H1 (cell line): ENCODE results near the gene SMIM31. TPM values are rescaled to one million over a fixed set of nuclear protein-coding genes. Genes with fewer than 3 reads are reported as not detected.

Source experiments
- CTCF ChIA-PET: fragments of 300-600 bp; sonication (Branson Sonifier 250); formaldehyde crosslinking; loops from one replicate; lab custom pipeline; 2021; ENCODE audit not compliant: partially characterized antibody; lab: Charles Lee
- POLR2A ChIA-PET: fragments of 300-600 bp; sonication (Branson Sonifier 250); formaldehyde crosslinking; loops from one replicate; lab custom pipeline; 2021; ENCODE audit warnings: inconsistent platforms; ENCODE audit not compliant: partially characterized antibody; lab: Charles Lee
- DNase-seq, 2 experiments: peaks; one replicate each; pipeline versions ENCODE4 v3.0.0 to v3.0.0-alpha.2; 2010 to 2022; ENCODE audit warnings: low spot score in 2 of 2, low read depth in 1 of 2, mixed read lengths in 1 of 2
- FAIRE-seq: peaks from 2 replicates; lab custom pipeline; 2011; peaks lifted over from hg19 to GRCh38; lab: Jason Lieb, UNC
- H2AFZ ChIP-seq: 2 replicates; pipeline ENCODE4 v1.8.1; 2012; ENCODE audit warnings: low read length, inconsistent platforms
- H2AK5ac ChIP-seq: 2 replicates; pipeline ENCODE4 v1.6.1; 2013; ENCODE audit warnings: low read depth, low read length
- H2BK120ac ChIP-seq: replicated peaks from 2 replicates; pipeline ENCODE3; 2013; ENCODE audit warnings: low read depth, low read length, inconsistent platforms
- H2BK12ac ChIP-seq: 2 replicates; pipeline ENCODE4 v1.6.1; 2013; ENCODE audit warnings: low read depth, low read length
- H2BK15ac ChIP-seq: 2 replicates; pipeline ENCODE4 v1.6.1; 2013; ENCODE audit warnings: low read length
- H2BK20ac ChIP-seq: 2 replicates; pipeline ENCODE4 v1.6.1; 2013; ENCODE audit warnings: low read length
- H2BK5ac ChIP-seq: 2 replicates; pipeline ENCODE4 v1.6.1; 2013; ENCODE audit warnings: low read depth, low read length
- H3K14ac ChIP-seq: 2 replicates; pipeline ENCODE4 v1.6.1; 2013; ENCODE audit warnings: inconsistent platforms; ENCODE audit not compliant: insufficient read length
- H3K18ac ChIP-seq: 2 replicates; pipeline ENCODE4 v1.6.1; 2013; ENCODE audit warnings: low read length; ENCODE audit errors: extremely low read depth
- H3K23ac ChIP-seq: 2 replicates; pipeline ENCODE4 v1.6.1; 2013; ENCODE audit warnings: inconsistent platforms; ENCODE audit not compliant: insufficient read length
- H3K23me2 ChIP-seq: 2 replicates; pipeline ENCODE4 v1.6.1; 2013; ENCODE audit warnings: low read depth, low read length
- H3K27ac ChIP-seq: 2 replicates; pipeline ENCODE4 v1.6.1; 2011; ENCODE audit warnings: low read depth, low read length, inconsistent platforms
- H3K27me3 ChIP-seq, 4 experiments: replicated peaks in 1 of 4; 1 replicate in 1 of 4; 2 replicates in 3 of 4; pipeline versions ENCODE4 v1.6.1 to v1.8.1; 2011 to 2013; ENCODE audit warnings: low read length in 3 of 4, mild to moderate bottlenecking in 3 of 4, inconsistent platforms in 2 of 4, mixed read lengths in 2 of 4, moderate library complexity in 1 of 4; ENCODE audit not compliant: control insufficient read depth in 3 of 4, insufficient read depth in 3 of 4; ENCODE audit errors: extremely low read depth in 1 of 4
- H3K36me3 ChIP-seq, 4 experiments: 2 replicates each; pipeline versions ENCODE4 v1.6.1 to v1.8.1; 2011 to 2013; ENCODE audit warnings: mild to moderate bottlenecking in 4 of 4, low read length in 3 of 4, moderate library complexity in 2 of 4, control low read depth in 1 of 4, inconsistent platforms in 1 of 4; ENCODE audit not compliant: insufficient read depth in 4 of 4, control insufficient read depth in 2 of 4
- H3K4ac ChIP-seq: replicated peaks from 2 replicates; pipeline ENCODE3; 2013; ENCODE audit warnings: low read length, low read depth, mixed read lengths, inconsistent platforms; ENCODE audit not compliant: insufficient read length
- H3K4me1 ChIP-seq, 4 experiments: replicated peaks in 1 of 4; 1 replicate in 1 of 4; 2 replicates in 3 of 4; pipeline versions ENCODE4 v1.6.1 to v1.8.1; 2011 to 2013; ENCODE audit warnings: low read length in 3 of 4, inconsistent platforms in 2 of 4, mixed read lengths in 1 of 4; ENCODE audit not compliant: insufficient read depth in 4 of 4, control insufficient read depth in 3 of 4
- H3K4me2 ChIP-seq, 2 experiments: 2 replicates each; pipeline versions ENCODE4 v1.6.1 to v1.8.1; 2011 to 2013; ENCODE audit warnings: low read depth in 2 of 2, low read length in 2 of 2, control low read depth in 1 of 2, inconsistent platforms in 1 of 2, mild to moderate bottlenecking in 1 of 2; ENCODE audit not compliant: insufficient read depth in 1 of 2
- H3K4me3 ChIP-seq, 4 experiments: fragments of 200-600, 300-600 bp in 1 of 4; sonication (generic), shearing (Covaris generic), sonication (Bioruptor Twin) in 1 of 4; 2 replicates each; pipeline versions ENCODE4 v1.5.1 to v1.8.1; 2011 to 2016; ENCODE audit warnings: low read length in 4 of 4, low read depth in 3 of 4, control low read depth in 2 of 4, inconsistent platforms in 2 of 4, mild to moderate bottlenecking in 2 of 4, mixed read lengths in 1 of 4, moderate library complexity in 1 of 4; ENCODE audit not compliant: insufficient read depth in 2 of 4; ENCODE audit errors: extremely low read depth in 1 of 4
- H3K56ac ChIP-seq: replicated peaks from 2 replicates; pipeline ENCODE3; 2013; ENCODE audit warnings: low read depth, mild to moderate bottlenecking, mixed read lengths, low read length, inconsistent platforms; ENCODE audit not compliant: insufficient read length
- H3K79me1 ChIP-seq: 2 replicates; pipeline ENCODE4 v1.6.1; 2013; ENCODE audit warnings: low read depth, low read length, control low read depth
- H3K79me2 ChIP-seq, 2 experiments: 2 replicates each; pipeline versions ENCODE4 v1.6.1 to v1.8.1; 2012 to 2013; ENCODE audit warnings: low read length in 2 of 2, mild to moderate bottlenecking in 2 of 2, inconsistent platforms in 1 of 2; ENCODE audit not compliant: insufficient read depth in 2 of 2, control insufficient read depth in 1 of 2
- H3K9ac ChIP-seq, 4 experiments: replicated peaks in 1 of 4; 1 replicate in 1 of 4; 2 replicates in 3 of 4; pipeline versions ENCODE4 v1.6.1 to v1.8.1; 2011 to 2013; ENCODE audit warnings: low read depth in 3 of 4, low read length in 3 of 4, control low read depth in 2 of 4, mild to moderate bottlenecking in 2 of 4, moderate library complexity in 2 of 4, inconsistent platforms in 1 of 4; ENCODE audit errors: extremely low read depth in 1 of 4
- H3K9me3 ChIP-seq, 2 experiments: 2 replicates each; pipeline versions ENCODE4 v1.6.1 to v1.8.1; 2012 to 2013; ENCODE audit warnings: mild to moderate bottlenecking in 2 of 2, moderate library complexity in 2 of 2, control low read depth in 1 of 2, inconsistent platforms in 1 of 2, low read depth in 1 of 2, low read length in 1 of 2, mixed read lengths in 1 of 2; ENCODE audit not compliant: insufficient read depth in 2 of 2
- H4K20me1 ChIP-seq, 2 experiments: replicated peaks in 1 of 2; 2 replicates each; pipeline versions ENCODE3 to v1.8.1; 2011 to 2013; ENCODE audit warnings: inconsistent platforms in 2 of 2, low read length in 2 of 2, mild to moderate bottlenecking in 1 of 2; ENCODE audit not compliant: insufficient read depth in 2 of 2, control insufficient read depth in 1 of 2
- H4K5ac ChIP-seq: 2 replicates; pipeline ENCODE4 v1.6.1; 2013; ENCODE audit warnings: low read length, low read depth, mixed read lengths, inconsistent platforms; ENCODE audit not compliant: insufficient read length
- H4K8ac ChIP-seq: 2 replicates; pipeline ENCODE4 v1.8.0; 2013; ENCODE audit warnings: mild to moderate bottlenecking, moderate library complexity, low read length, inconsistent platforms; ENCODE audit not compliant: insufficient read depth; ENCODE audit errors: extremely low read depth
- H4K91ac ChIP-seq: replicated peaks from 2 replicates; pipeline ENCODE3; 2013; ENCODE audit warnings: low read length, mixed read lengths, inconsistent platforms; ENCODE audit not compliant: insufficient read length
- POLR2AphosphoS5 ChIP-seq: IDR thresholded peaks from 2 replicates; pipeline ENCODE4 v1.6.1; 2011; ENCODE audit warnings: low read depth, low read length
- RAD21 ChIP-seq, 2 experiments: IDR thresholded peaks in 1 of 2; conservative IDR thresholded peaks in 1 of 2; 2 replicates each; pipeline ENCODE4 v1.6.1; 2011; ENCODE audit warnings: low read depth in 2 of 2, low read length in 2 of 2, improper control_type of control experiment in 1 of 2, inconsistent platforms in 1 of 2, mild to moderate bottlenecking in 1 of 2, moderate library complexity in 1 of 2
- WGBS, 2 experiments: shearing (Covaris generic) in 1 of 2; methylation state at CpG; one replicate each; pipeline versions ENCODE4 v1.1.6 to v1.1.7; 2013 to 2015; ENCODE audit warnings: low lambda C conversion rate in 2 of 2, mixed read lengths in 2 of 2, inconsistent platforms in 1 of 2, low coverage in 1 of 2, missing lambda C conversion rate in 1 of 2; ENCODE audit not compliant: insufficient replicate concordance in 2 of 2, insufficient coverage in 1 of 2, insufficient read length in 1 of 2; ENCODE audit errors: extremely low coverage in 1 of 2, missing lambda C conversion rate in 1 of 2; 5-methylcytosine and 5-hydroxymethylcytosine counted together
- polyA plus RNA-seq, 7 experiments: library from polyadenylated mRNA; depleted of rRNA in 3 of 7; stranded (reverse) in 5 of 7; unstranded in 2 of 7; fragments of >200 nt in 5 of 7; fragments of 200-250 nt in 2 of 7; gene quantifications; 1 replicate in 5 of 7; 2 replicates in 1 of 7; 4 replicates in 1 of 7; pipeline versions ENCODE4 v1.2.1 to v1.2.3, GENCODE V29; 2011 to 2013; ENCODE audit warnings: missing spikeins in 2 of 7, mixed read lengths in 2 of 7
- total RNA-seq: library from RNA; stranded (reverse); fragmentation: NEBNext Ultra II Directional; extraction: Animal tissue kit (Norgen Biotek cat#: 25700); gene quantifications from 2 replicates; pipeline ENCODE4 v1.2.1, GENCODE V29; 2021
- TF ChIP-seq, protein P1 (sequence below), 3 experiments: IDR thresholded peaks; 1 replicate in 2 of 3; 2 replicates in 1 of 3; pipeline versions ENCODE4 v1.5.1 to v1.6.1; 2011; ENCODE audit warnings: low read length in 3 of 3, mild to moderate bottlenecking in 3 of 3, inconsistent platforms in 2 of 3, low read depth in 1 of 3, moderate library complexity in 1 of 3; ENCODE audit not compliant: insufficient read depth in 1 of 3; ENCODE audit errors: control extremely low read depth in 1 of 3
- TF ChIP-seq, protein P2 (sequence below): IDR thresholded peaks from 2 replicates; pipeline ENCODE4 v1.6.1; 2012; ENCODE audit warnings: inconsistent platforms
- TF ChIP-seq, protein P3 (sequence below): IDR thresholded peaks from 2 replicates; pipeline ENCODE4 v1.6.1; 2012; ENCODE audit warnings: low read length, inconsistent platforms

Gene SMIM31
- total and polyA plus RNA-seq, 2 of the 8 experiments (the other 6 are each of a cell fraction or from before 2014, with no cell fraction given), result not detected

DNA sequence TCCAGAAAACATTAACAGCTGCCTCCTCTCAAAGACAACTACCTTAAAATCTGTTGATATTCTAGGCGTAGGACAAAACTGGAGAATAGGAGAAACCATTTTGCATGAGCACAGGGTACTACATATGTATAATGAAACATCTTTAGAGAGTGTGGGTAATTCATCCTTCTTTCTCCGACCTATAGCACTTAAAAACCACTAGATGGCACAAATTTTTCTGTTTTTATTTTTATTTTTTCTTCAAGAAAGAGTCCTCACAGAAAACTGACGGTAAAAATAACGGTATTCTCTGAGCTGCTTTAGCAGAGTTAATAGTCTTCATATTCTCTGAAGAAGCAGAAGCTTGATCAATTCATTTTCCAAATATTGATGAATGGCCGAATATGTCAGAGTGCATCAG lies 14.6 kb downstream of the SMIM31 start:
- Histone ChIP-seq H3K56ac (no peak overlapping the region), H3K79me2 (no peaks in the 10 kb centered on the region), H2AK5ac (no peak overlapping the region), H2BK12ac (no peak overlapping the region), H2BK20ac (no peak overlapping the region), H3K9me3 (no peaks in the 10 kb centered on the region), H3K18ac (no peak overlapping the region), H2BK120ac (no peak overlapping the region), H3K9ac (no peak overlapping the region), H3K14ac (no peak overlapping the region), H3K27me3 (no peaks in the 10 kb centered on the region), H2BK5ac (no peak overlapping the region), H4K20me1 (no peaks in the 10 kb centered on the region), H3K4me3 (no peak overlapping the region), H3K4me2 (no peak overlapping the region), H3K4me1 (no peaks in the 10 kb centered on the region), H3K27ac (no peak overlapping the region), H3K79me1 (no peaks in the 10 kb centered on the region), H2AFZ (peak overlapping the region; percentile 13; the same call in 1 of the 2 replicates), H2BK15ac (no peak overlapping the region), H3K23me2 (no peaks in the 10 kb centered on the region), H4K5ac (no peak overlapping the region), H3K4ac (peak overlapping the region; percentile 13), H3K23ac (no peak overlapping the region), H4K91ac (no peak overlapping the region), H3K36me3 (no peaks in the 10 kb centered on the region), H4K8ac (no peak overlapping the region)
- TF ChIP-seq, protein P1, sequence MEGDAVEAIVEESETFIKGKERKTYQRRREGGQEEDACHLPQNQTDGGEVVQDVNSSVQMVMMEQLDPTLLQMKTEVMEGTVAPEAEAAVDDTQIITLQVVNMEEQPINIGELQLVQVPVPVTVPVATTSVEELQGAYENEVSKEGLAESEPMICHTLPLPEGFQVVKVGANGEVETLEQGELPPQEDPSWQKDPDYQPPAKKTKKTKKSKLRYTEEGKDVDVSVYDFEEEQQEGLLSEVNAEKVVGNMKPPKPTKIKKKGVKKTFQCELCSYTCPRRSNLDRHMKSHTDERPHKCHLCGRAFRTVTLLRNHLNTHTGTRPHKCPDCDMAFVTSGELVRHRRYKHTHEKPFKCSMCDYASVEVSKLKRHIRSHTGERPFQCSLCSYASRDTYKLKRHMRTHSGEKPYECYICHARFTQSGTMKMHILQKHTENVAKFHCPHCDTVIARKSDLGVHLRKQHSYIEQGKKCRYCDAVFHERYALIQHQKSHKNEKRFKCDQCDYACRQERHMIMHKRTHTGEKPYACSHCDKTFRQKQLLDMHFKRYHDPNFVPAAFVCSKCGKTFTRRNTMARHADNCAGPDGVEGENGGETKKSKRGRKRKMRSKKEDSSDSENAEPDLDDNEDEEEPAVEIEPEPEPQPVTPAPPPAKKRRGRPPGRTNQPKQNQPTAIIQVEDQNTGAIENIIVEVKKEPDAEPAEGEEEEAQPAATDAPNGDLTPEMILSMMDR (IDR thresholded peaks at IDR 0.05; ENCODE audit: control extremely low read depth in 1 of 3, insufficient read depth in 1 of 3, low read depth in 1 of 3, low read length in 3 of 3), result peak in 2 of 3 experiments; percentile 10 to 41; a peak in 2 of 4 replicates
- TF ChIP-seq, protein P2, sequence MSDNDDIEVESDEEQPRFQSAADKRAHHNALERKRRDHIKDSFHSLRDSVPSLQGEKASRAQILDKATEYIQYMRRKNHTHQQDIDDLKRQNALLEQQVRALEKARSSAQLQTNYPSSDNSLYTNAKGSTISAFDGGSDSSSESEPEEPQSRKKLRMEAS, result no peak
- TF ChIP-seq POLR2AphosphoS5 (no peak), RAD21 (IDR thresholded peaks at IDR 0.05 in 1 of 2, conservative IDR thresholded peaks at IDR 0.05 in 1 of 2; ENCODE audit: low read depth in 2 of 2, low read length in 2 of 2) (peak; percentile 27 to 28; a peak in 3 of 4 replicates)
- TF ChIP-seq, protein P3, sequence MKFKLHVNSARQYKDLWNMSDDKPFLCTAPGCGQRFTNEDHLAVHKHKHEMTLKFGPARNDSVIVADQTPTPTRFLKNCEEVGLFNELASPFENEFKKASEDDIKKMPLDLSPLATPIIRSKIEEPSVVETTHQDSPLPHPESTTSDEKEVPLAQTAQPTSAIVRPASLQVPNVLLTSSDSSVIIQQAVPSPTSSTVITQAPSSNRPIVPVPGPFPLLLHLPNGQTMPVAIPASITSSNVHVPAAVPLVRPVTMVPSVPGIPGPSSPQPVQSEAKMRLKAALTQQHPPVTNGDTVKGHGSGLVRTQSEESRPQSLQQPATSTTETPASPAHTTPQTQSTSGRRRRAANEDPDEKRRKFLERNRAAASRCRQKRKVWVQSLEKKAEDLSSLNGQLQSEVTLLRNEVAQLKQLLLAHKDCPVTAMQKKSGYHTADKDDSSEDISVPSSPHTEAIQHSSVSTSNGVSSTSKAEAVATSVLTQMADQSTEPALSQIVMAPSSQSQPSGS, result no peak
- no peak for DNase-seq
- CTCF ChIA-PET, result interaction anchor here (0.6 to 5.5 kb wide), 56 partner anchors 10 to 1218 kb away, joined by 3 to 61 read pairs (median 4); partner anchors contain the start of gene TRIM61
- no peak for FAIRE-seq
- POLR2A ChIA-PET, result interaction anchor here (1.0 to 3.0 kb wide), 4 partner anchors 113 to 1274 kb away, joined by 3 to 11 read pairs (median 3); partner anchors contain the start of gene TMA16
- 52% methylated on average over 5 of the region's 5 CpGs; no CpG with 5 or more reads in 1 of the 2 experiments for WGBS, 2 experiments
